Stimulated activated CD8-positive, alpha-beta memory T cell treated with anti-CD3 and anti-CD28 coated beads, Interleukin-2, amount 100 ng/mL, for 1 hour (primary cell): ENCODE data around the gene SMS.

Experiments
- DNase-seq, 2 donors: peaks; one replicate each; pipeline ENCODE4 v3.0.0-alpha.2; 2020; ENCODE audit warnings: low read depth in 2 of 2

SMS gene

DNA sequence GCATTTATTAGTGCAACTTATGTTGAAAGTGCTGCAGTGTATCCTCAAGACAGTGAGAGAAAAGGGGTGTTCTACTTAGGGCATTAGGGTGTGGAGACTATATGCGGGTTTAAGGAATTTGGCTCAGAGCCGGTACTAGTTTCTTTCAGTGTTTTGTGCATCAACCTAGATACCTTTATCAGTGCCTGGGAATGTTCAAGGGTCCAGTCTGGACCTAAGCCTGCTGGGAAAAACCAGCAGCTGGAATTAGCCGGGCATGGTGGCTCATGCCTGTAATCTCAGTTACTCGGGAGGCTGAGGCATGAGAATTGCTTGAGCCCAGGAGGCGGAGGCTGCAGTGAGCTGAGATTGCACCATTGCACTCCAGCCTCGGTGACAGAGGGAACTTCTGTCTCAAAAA, 99.0 kb downstream of the SMS start:
- no peak for DNase-seq

DNA sequence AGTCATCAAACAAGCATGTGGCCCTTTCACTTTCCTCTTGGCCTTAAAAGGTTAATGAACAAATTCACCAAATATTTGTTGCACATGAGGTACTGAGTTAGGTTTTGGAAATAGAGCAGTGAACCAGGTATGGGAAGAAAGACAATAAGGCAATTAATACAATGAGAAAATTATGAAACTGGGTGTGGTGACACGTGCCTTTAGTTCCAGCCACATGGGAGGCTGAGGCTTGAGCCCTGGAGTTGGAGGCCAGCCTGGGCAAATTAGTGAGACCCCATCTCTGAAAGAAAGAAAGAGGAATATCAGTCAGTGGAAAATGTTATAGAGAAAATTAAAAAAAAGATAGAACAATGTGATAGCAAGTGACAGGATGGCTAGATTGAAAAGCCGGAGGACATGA, 99.7 kb downstream of the SMS start:
- no peak for DNase-seq

DNA sequence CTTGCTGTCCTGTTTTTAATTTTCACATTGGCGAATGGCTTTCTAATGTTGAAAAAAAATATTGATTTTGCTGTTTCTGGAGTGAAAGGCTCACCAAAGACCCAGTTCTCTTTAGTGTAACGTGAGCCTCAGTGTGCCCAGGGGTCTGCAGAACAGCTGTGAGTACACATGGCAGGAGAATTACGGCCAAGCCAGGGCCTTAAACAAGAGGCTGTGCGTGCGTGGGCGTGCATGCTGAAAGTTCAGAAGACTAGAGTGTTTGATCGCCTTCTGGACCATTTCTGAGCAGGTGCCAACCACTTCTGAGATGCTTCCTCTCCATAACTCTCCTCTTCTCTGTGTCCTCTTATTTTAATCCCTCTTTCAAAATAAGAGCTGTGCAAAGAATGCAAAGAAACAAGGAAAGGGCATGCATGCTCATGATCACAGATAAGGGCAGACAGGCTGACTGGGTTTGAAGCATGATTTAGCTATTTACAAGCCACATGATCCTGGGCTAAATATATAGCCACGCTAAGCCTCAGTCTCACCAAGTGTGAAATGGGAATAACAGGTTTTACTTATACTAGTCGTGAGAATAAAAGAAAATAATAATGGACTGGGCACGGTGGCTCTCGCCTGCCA, 101.5 kb downstream of the SMS start:
- no peak for DNase-seq

DNA sequence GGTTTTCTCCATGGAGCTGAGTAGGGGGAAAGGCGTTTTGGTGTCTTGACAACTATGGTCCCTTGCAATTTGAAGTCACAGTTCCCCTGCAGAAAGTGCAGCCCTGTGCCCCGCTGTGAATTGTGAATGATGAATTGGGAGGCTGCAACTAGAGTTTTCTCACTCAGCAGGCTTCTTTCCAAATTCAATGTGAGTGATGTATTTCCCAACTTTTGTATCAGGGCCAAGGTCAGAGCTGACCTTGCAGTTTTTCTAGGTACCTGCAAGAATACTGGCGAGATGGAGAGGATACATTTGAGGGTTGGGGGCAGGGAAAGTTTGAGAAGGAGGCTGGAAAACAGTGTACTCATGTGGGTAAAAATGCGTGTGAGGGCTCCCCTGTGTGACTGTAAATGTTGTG, 103.4 kb downstream of the SMS start:
- DNase-seq = no peak
